ENCODE results near the gene SIRPB2. TPM values are rescaled to one million over a fixed set of nuclear protein-coding genes. Genes with fewer than 3 reads are reported as not detected.

SIRPB2 gene
- total RNA-seq (2014; rRNA removed; shearing (Covaris generic); ENCODE audit: low replicate concordance) = not detected in 2 replicates

- Histone ChIP-seq H4K20me1 (ENCODE audit: insufficient read depth, low read depth, low read length) (no peaks in the 10 kb centered on the region), H3K27ac (ENCODE audit: low read length) (no peak within 1 kb of the TSS), H2AFZ (ENCODE audit: low read length) (no peak within 1 kb of the TSS), H3K36me3 (ENCODE audit: insufficient read depth, low read length) (no peaks in the 10 kb centered on the region), H3K4me1 (ENCODE audit: low read length) (peaks cover 34% of the 10 kb centered on the region), H3K9me3 (ENCODE audit: low read length) (no peaks in the 10 kb centered on the region), H3K4me3 (ENCODE audit: low read length) (no peak within 1 kb of the TSS), H3K9ac (ENCODE audit: low read length) (no peak within 1 kb of the TSS), H3K4me2 (ENCODE audit: low read depth, low read length, poor library complexity, severe bottlenecking) (no peak within 1 kb of the TSS), H3K27me3 (ENCODE audit: low read length) (no peaks in the 10 kb centered on the region), H3K9me2 (replicated peaks; ENCODE audit: insufficient read depth, low read length) (no peaks in the 10 kb centered on the region), H3K79me2 (ENCODE audit: low read length) (no peaks in the 10 kb centered on the region)
- DNase-seq = no peak
These were observed at the start of gene SIRPB2 for GRCh38 chr20:1491281-1491840. Gene SIRPB2 (minus strand): TSS chr20:1491420. CDS start chr20:1491359, 61 bp downstream.

- Histone ChIP-seq H3K9me2 (replicated peaks; ENCODE audit: insufficient read depth, low read length) (no peaks in the 10 kb centered on the region), H3K9me3 (ENCODE audit: low read length) (no peaks in the 10 kb centered on the region), H3K27ac (ENCODE audit: low read length) (no peak overlapping the region), H3K27me3 (ENCODE audit: low read length) (no peaks in the 10 kb centered on the region), H3K4me1 (ENCODE audit: low read length) (peaks cover 12% of the 10 kb centered on the region), H3K79me2 (ENCODE audit: low read length) (no peaks in the 10 kb centered on the region), H3K9ac (ENCODE audit: low read length) (no peak overlapping the region), H4K20me1 (ENCODE audit: insufficient read depth, low read depth, low read length) (no peaks in the 10 kb centered on the region), H2AFZ (ENCODE audit: low read length) (no peak overlapping the region), H3K4me2 (ENCODE audit: low read depth, low read length, poor library complexity, severe bottlenecking) (no peak overlapping the region), H3K4me3 (ENCODE audit: low read length) (no peak overlapping the region), H3K36me3 (ENCODE audit: insufficient read depth, low read length) (no peaks in the 10 kb centered on the region)
- DNase-seq = no peak
These were observed 48.7 kb upstream of the SIRPB2 start for GRCh38 chr20:1539816-1540419.

GRCh38 chr20:1538655-1539054, 47.4 kb upstream of the SIRPB2 start:
- no peak for DNase-seq

GRCh38 chr20:1537731-1538058, 46.5 kb upstream of the SIRPB2 start:
- Histone ChIP-seq H3K4me1 (ENCODE audit: low read length) (peaks cover 12% of the 10 kb centered on the region), H3K27me3 (ENCODE audit: low read length) (no peaks in the 10 kb centered on the region), H3K9me2 (replicated peaks; ENCODE audit: insufficient read depth, low read length) (no peaks in the 10 kb centered on the region), H3K9ac (ENCODE audit: low read length) (no peak overlapping the region), H3K79me2 (ENCODE audit: low read length) (no peaks in the 10 kb centered on the region), H3K36me3 (ENCODE audit: insufficient read depth, low read length) (no peaks in the 10 kb centered on the region), H2AFZ (ENCODE audit: low read length) (no peak overlapping the region), H4K20me1 (ENCODE audit: insufficient read depth, low read depth, low read length) (no peaks in the 10 kb centered on the region), H3K4me2 (ENCODE audit: low read depth, low read length, poor library complexity, severe bottlenecking) (peak overlapping the region; percentile 34), H3K9me3 (ENCODE audit: low read length) (no peaks in the 10 kb centered on the region), H3K27ac (ENCODE audit: low read length) (no peak overlapping the region), H3K4me3 (ENCODE audit: low read length) (no peak overlapping the region)
- peak; percentile 73 for DNase-seq

More at GRCh38 chr20:1538655-1539054, 47.4 kb upstream of the SIRPB2 start:
- no peak overlapping the region for H2AFZ ChIP-seq (ENCODE audit: low read length)
- H3K27me3 ChIP-seq (ENCODE audit: low read length) = no peaks in the 10 kb centered on the region
- H3K9ac ChIP-seq (ENCODE audit: low read length) = no peak overlapping the region
- no peak overlapping the region for H3K4me3 ChIP-seq (ENCODE audit: low read length)
- no peaks in the 10 kb centered on the region for H3K79me2 ChIP-seq (ENCODE audit: low read length)
- H4K20me1 ChIP-seq (ENCODE audit: insufficient read depth, low read depth, low read length) = no peaks in the 10 kb centered on the region
- H3K4me2 ChIP-seq (ENCODE audit: low read depth, low read length, poor library complexity, severe bottlenecking) = no peak overlapping the region
- peaks cover 12% of the 10 kb centered on the region for H3K4me1 ChIP-seq (ENCODE audit: low read length)
- H3K9me3 ChIP-seq (ENCODE audit: low read length) = no peaks in the 10 kb centered on the region
- no peak overlapping the region for H3K27ac ChIP-seq (ENCODE audit: low read length)
- H3K9me2 ChIP-seq (replicated peaks; ENCODE audit: insufficient read depth, low read length) = no peaks in the 10 kb centered on the region
- H3K36me3 ChIP-seq (ENCODE audit: insufficient read depth, low read length) = no peaks in the 10 kb centered on the region

- Histone ChIP-seq H3K4me2 (ENCODE audit: low read depth, low read length, poor library complexity, severe bottlenecking) (peak overlapping the region; percentile 34), H3K27me3 (ENCODE audit: low read length) (no peaks in the 10 kb centered on the region), H3K79me2 (ENCODE audit: low read length) (no peaks in the 10 kb centered on the region), H2AFZ (ENCODE audit: low read length) (no peak overlapping the region), H3K4me3 (ENCODE audit: low read length) (no peak overlapping the region), H3K9me2 (replicated peaks; ENCODE audit: insufficient read depth, low read length) (no peaks in the 10 kb centered on the region), H4K20me1 (ENCODE audit: insufficient read depth, low read depth, low read length) (no peaks in the 10 kb centered on the region), H3K4me1 (ENCODE audit: low read length) (peaks cover 12% of the 10 kb centered on the region), H3K27ac (ENCODE audit: low read length) (no peak overlapping the region), H3K9ac (ENCODE audit: low read length) (no peak overlapping the region), H3K36me3 (ENCODE audit: insufficient read depth, low read length) (no peaks in the 10 kb centered on the region), H3K9me3 (ENCODE audit: low read length) (no peaks in the 10 kb centered on the region)
- DNase-seq = no peak
These were observed 45.9 kb upstream of the SIRPB2 start for GRCh38 chr20:1536893-1537730.

- Histone ChIP-seq H2AFZ (ENCODE audit: low read length) (no peak overlapping the region), H3K4me3 (ENCODE audit: low read length) (no peak overlapping the region), H3K27me3 (ENCODE audit: low read length) (no peaks in the 10 kb centered on the region), H3K9me2 (replicated peaks; ENCODE audit: insufficient read depth, low read length) (no peaks in the 10 kb centered on the region), H3K36me3 (ENCODE audit: insufficient read depth, low read length) (no peaks in the 10 kb centered on the region), H3K9ac (ENCODE audit: low read length) (no peak overlapping the region), H3K4me1 (ENCODE audit: low read length) (peaks cover 12% of the 10 kb centered on the region), H3K27ac (ENCODE audit: low read length) (no peak overlapping the region), H4K20me1 (ENCODE audit: insufficient read depth, low read depth, low read length) (no peaks in the 10 kb centered on the region), H3K9me3 (ENCODE audit: low read length) (no peaks in the 10 kb centered on the region), H3K4me2 (ENCODE audit: low read depth, low read length, poor library complexity, severe bottlenecking) (no peak overlapping the region), H3K79me2 (ENCODE audit: low read length) (no peaks in the 10 kb centered on the region)
- DNase-seq = peak; percentile 52
These were observed 44.4 kb upstream of the SIRPB2 start for GRCh38 chr20:1535420-1536175.

- Histone ChIP-seq H3K4me3 (ENCODE audit: low read length) (no peak overlapping the region), H3K4me2 (ENCODE audit: low read depth, low read length, poor library complexity, severe bottlenecking) (no peak overlapping the region), H3K9me3 (ENCODE audit: low read length) (no peaks in the 10 kb centered on the region), H3K9ac (ENCODE audit: low read length) (no peak overlapping the region), H2AFZ (ENCODE audit: low read length) (no peak overlapping the region), H3K27me3 (ENCODE audit: low read length) (no peaks in the 10 kb centered on the region), H3K79me2 (ENCODE audit: low read length) (no peaks in the 10 kb centered on the region), H4K20me1 (ENCODE audit: insufficient read depth, low read depth, low read length) (no peaks in the 10 kb centered on the region), H3K36me3 (ENCODE audit: insufficient read depth, low read length) (no peaks in the 10 kb centered on the region), H3K4me1 (ENCODE audit: low read length) (peaks cover 12% of the 10 kb centered on the region), H3K9me2 (replicated peaks; ENCODE audit: insufficient read depth, low read length) (no peaks in the 10 kb centered on the region), H3K27ac (ENCODE audit: low read length) (no peak overlapping the region)
- no peak for DNase-seq
These were observed 43.3 kb upstream of the SIRPB2 start for GRCh38 chr20:1534526-1534925.

GRCh38 chr20:1533059-1533458, 41.8 kb upstream of the SIRPB2 start:
- no peak overlapping the region for H3K4me3 ChIP-seq (ENCODE audit: low read length)
- no peaks in the 10 kb centered on the region for H3K36me3 ChIP-seq (ENCODE audit: insufficient read depth, low read length)
- H3K4me1 ChIP-seq (ENCODE audit: low read length) = peaks cover 8% of the 10 kb centered on the region
- no peak for DNase-seq
- no peak overlapping the region for H3K9ac ChIP-seq (ENCODE audit: low read length)
- H3K27ac ChIP-seq (ENCODE audit: low read length) = no peak overlapping the region
- H4K20me1 ChIP-seq (ENCODE audit: insufficient read depth, low read depth, low read length) = no peaks in the 10 kb centered on the region
- no peaks in the 10 kb centered on the region for H3K9me2 ChIP-seq (replicated peaks; ENCODE audit: insufficient read depth, low read length)
- no peaks in the 10 kb centered on the region for H3K79me2 ChIP-seq (ENCODE audit: low read length)
- H3K4me2 ChIP-seq (ENCODE audit: low read depth, low read length, poor library complexity, severe bottlenecking) = no peak overlapping the region
- no peaks in the 10 kb centered on the region for H3K9me3 ChIP-seq (ENCODE audit: low read length)
- H2AFZ ChIP-seq (ENCODE audit: low read length) = no peak overlapping the region
- no peaks in the 10 kb centered on the region for H3K27me3 ChIP-seq (ENCODE audit: low read length)

All from Karpas-422 (cell line).